ENCODE measurements around the gene TIFAB. TPM values are rescaled to one million over a fixed set of nuclear protein-coding genes. Genes with fewer than 3 reads are reported as not detected.

TIFAB gene
- total RNA-seq, 2 experiments from 2014 or later = 0.11 TPM; not detected in 1

- ChIA-PET CTCF (no interaction called here), POLR2A (no interaction called here)
- H3K36me3 ChIP-seq (ENCODE audit: insufficient read depth, low read length) = no peaks in the 10 kb centered on the region
- Mint-ChIP-seq H3K36me3 (ENCODE audit: low read depth) (no peaks in the 10 kb centered on the region), H3K27me3 (peaks cover 34% of the 10 kb centered on the region), H3K4me1 (ENCODE audit: low read depth) (no peaks in the 10 kb centered on the region), H3K9me3 (no peaks in the 10 kb centered on the region), H3K27ac (no peak overlapping the region), H3K4me3 (no peak overlapping the region)
- intact Hi-C loops (cut with DNase I, micrococcal nuclease) = no loop called here
- DNase-seq (no peak), ATAC-seq (ENCODE audit: poor library complexity) (no peak)
- H3K27ac ChIP-seq (ENCODE audit: low read depth in 1 of 2, low read length in 2 of 2) = no peak overlapping the region
- H3K4me3 ChIP-seq (ENCODE audit: low read length) = no peak overlapping the region
- peaks cover 0 to 7% of the 10 kb centered on the region in 2 experiments for H3K27me3 ChIP-seq (ENCODE audit: control insufficient read depth in 1 of 2, insufficient read depth in 2 of 2, low read length in 2 of 2)
- H3K4me1 ChIP-seq (ENCODE audit: insufficient read depth, low read length) = peaks cover 3% of the 10 kb centered on the region
- TF ChIP-seq CTCF (IDR thresholded peaks at IDR 0.05) = no peak
- H3K9me3 ChIP-seq (ENCODE audit: control insufficient read depth in 1 of 2, insufficient read depth in 1 of 2, low read length in 2 of 2) = no peaks in the 10 kb centered on the region
Measured at GRCh38 chr5:135455876-135456237, 3.7 kb upstream of the TIFAB start.

- no peaks in the 10 kb centered on the region for H3K9me3 Mint-ChIP-seq
- no peak overlapping the region for H3K27ac Mint-ChIP-seq
Measured at GRCh38 chr5:135454946-135455345, 2.8 kb upstream of the TIFAB start.

GRCh38 chr5:135453613-135454012 is 1.5 kb upstream of the TIFAB start:
- Histone ChIP-seq H3K4me1 (ENCODE audit: insufficient read depth, low read length) (peaks cover 3% of the 10 kb centered on the region), H3K36me3 (ENCODE audit: insufficient read depth, low read length) (no peaks in the 10 kb centered on the region), H3K27ac (ENCODE audit: low read depth in 1 of 2, low read length in 2 of 2) (no peak overlapping the region), H3K9me3 (ENCODE audit: control insufficient read depth in 1 of 2, insufficient read depth in 1 of 2, low read length in 2 of 2) (no peaks in the 10 kb centered on the region), H3K27me3 (ENCODE audit: control insufficient read depth in 1 of 2, insufficient read depth in 2 of 2, low read length in 2 of 2) (peaks cover 0 to 7% of the 10 kb centered on the region in 2 experiments), H3K4me3 (ENCODE audit: low read length) (no peak overlapping the region)
- ChIA-PET CTCF (no interaction called here), POLR2A (no interaction called here)
- Mint-ChIP-seq H3K27me3 (peaks cover 26% of the 10 kb centered on the region), H3K36me3 (ENCODE audit: low read depth) (no peaks in the 10 kb centered on the region), H3K4me1 (ENCODE audit: low read depth) (no peaks in the 10 kb centered on the region), H3K27ac (no peak overlapping the region), H3K9me3 (no peaks in the 10 kb centered on the region), H3K4me3 (no peak overlapping the region)
- no peak for DNase-seq
- ATAC-seq (ENCODE audit: poor library complexity) = no peak
- intact Hi-C loops (cut with DNase I, micrococcal nuclease) = no loop called here
- no peak for TF ChIP-seq CTCF (IDR thresholded peaks at IDR 0.05)

More at GRCh38 chr5:135454946-135455345, 2.8 kb upstream of the TIFAB start:
- Mint-ChIP-seq H3K4me3 (no peak overlapping the region), H3K36me3 (ENCODE audit: low read depth) (no peaks in the 10 kb centered on the region), H3K4me1 (ENCODE audit: low read depth) (no peaks in the 10 kb centered on the region), H3K27me3 (peaks cover 28% of the 10 kb centered on the region)
- Histone ChIP-seq H3K27me3 (ENCODE audit: control insufficient read depth in 1 of 2, insufficient read depth in 2 of 2, low read length in 2 of 2) (peaks cover 0 to 5% of the 10 kb centered on the region in 2 experiments), H3K4me3 (ENCODE audit: low read length) (no peak overlapping the region), H3K4me1 (ENCODE audit: insufficient read depth, low read length) (peaks cover 3% of the 10 kb centered on the region), H3K27ac (ENCODE audit: low read depth in 1 of 2, low read length in 2 of 2) (no peak overlapping the region), H3K9me3 (ENCODE audit: control insufficient read depth in 1 of 2, insufficient read depth in 1 of 2, low read length in 2 of 2) (no peaks in the 10 kb centered on the region), H3K36me3 (ENCODE audit: insufficient read depth, low read length) (no peaks in the 10 kb centered on the region)
- ChIA-PET CTCF (no interaction called here), POLR2A (no interaction called here)
- ATAC-seq (ENCODE audit: poor library complexity) (no peak), DNase-seq (no peak)
- intact Hi-C loops (cut with DNase I, micrococcal nuclease) = no loop called here
- TF ChIP-seq CTCF (IDR thresholded peaks at IDR 0.05) = no peak
